ENCODE measurements around the gene MIDN.

DNA sequence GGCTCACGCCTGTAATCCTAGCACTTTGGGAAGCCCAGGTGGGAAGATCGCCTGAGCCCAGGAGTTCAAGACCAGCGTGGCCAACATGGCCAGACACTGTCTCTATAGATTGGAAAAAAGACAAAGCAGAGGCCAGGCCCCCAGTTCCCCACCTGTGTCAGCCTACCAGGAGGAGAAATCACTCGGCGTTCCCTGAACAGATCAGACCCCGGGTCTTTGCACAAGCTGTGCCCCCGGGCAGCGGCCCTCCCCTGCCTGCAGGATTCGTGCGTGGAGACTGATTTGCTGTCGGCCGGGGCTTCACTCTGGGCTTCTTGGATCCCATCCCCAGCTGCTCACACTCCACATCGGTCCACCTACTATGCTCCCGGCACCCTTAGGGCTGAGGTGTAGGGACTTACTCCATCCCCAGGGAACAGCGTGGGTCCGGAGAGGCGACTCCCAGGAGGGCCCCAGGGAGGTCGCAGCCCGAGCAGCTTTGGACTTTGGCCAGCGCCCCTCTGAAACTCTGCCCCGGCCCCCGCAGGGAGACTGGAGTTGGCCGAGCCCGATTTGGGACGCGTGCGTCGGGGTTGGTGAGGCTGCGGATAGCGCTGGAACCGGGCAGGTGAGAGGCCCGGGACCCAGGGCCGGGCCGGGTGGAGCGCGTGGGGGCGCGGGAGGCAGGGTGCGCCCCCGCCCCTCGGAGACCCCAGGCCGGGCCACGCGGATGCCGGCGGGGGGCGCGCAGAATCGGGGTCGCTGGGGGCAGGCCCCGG, 36.8 kb downstream of the MIDN start:
- TF ChIP-seq POLR2A (IDR thresholded peaks at IDR 0.05) (no peak), POLR2AphosphoS5 (IDR thresholded peaks at IDR 0.05; ENCODE audit: insufficient read depth in 1 of 2, low read depth in 1 of 2) (no peak)

Measured in vagina (tissue), 2 donors.